Stimulated activated CD8-positive, alpha-beta memory T cell treated with anti-CD3 and anti-CD28 coated beads, Interleukin-12 subunit alpha, Interleukin-12 subunit beta, amount 100 ng/mL, for 4 hours (primary cell): ENCODE measurements around the gene CD247.

ENCODE experiments used
- DNase-seq: peaks from one replicate; pipeline ENCODE4 v3.0.0-alpha.2; 2020; ENCODE audit warnings: low read depth

The CD247 gene

GRCh38 chr1:167489571-167490340 is 28.6 kb downstream of the CD247 start:
- DNase-seq: peak; percentile 44

GRCh38 chr1:167488786-167489185 is 29.5 kb downstream of the CD247 start:
- DNase-seq: no peak

- DNase-seq: no peak
These were observed 30.7 kb downstream of the CD247 start for GRCh38 chr1:167487614-167488013.

- no peak for DNase-seq
These were observed 32.1 kb downstream of the CD247 start for GRCh38 chr1:167486090-167486824.

- no peak for DNase-seq
These were observed 33.4 kb downstream of the CD247 start for GRCh38 chr1:167484726-167485502.

GRCh38 chr1:167483790-167484189 is 34.5 kb downstream of the CD247 start:
- no peak for DNase-seq

GRCh38 chr1:167482184-167482583 is 36.1 kb downstream of the CD247 start:
- no peak for DNase-seq

GRCh38 chr1:167479331-167479979 is 38.9 kb downstream of the CD247 start:
- DNase-seq: no peak

GRCh38 chr1:167477986-167478385 is 40.3 kb downstream of the CD247 start:
- no peak for DNase-seq

- no peak for DNase-seq
These were observed 42.3 kb downstream of the CD247 start for GRCh38 chr1:167476061-167476460.

- no peak for DNase-seq
These were observed 44.1 kb downstream of the CD247 start for GRCh38 chr1:167474191-167474641.

GRCh38 chr1:167473761-167474160 is 44.6 kb downstream of the CD247 start:
- DNase-seq: no peak

GRCh38 chr1:167472752-167473521 is 45.4 kb downstream of the CD247 start:
- no peak for DNase-seq

GRCh38 chr1:167471568-167471967 is 46.8 kb downstream of the CD247 start:
- DNase-seq: no peak

- no peak for DNase-seq
These were observed 48.9 kb downstream of the CD247 start for GRCh38 chr1:167469280-167469965.

GRCh38 chr1:167467752-167468151 is 50.6 kb downstream of the CD247 start:
- DNase-seq: no peak

- DNase-seq: no peak
These were observed 51.1 kb downstream of the CD247 start for GRCh38 chr1:167467126-167467710.

- DNase-seq: no peak
These were observed 52.6 kb downstream of the CD247 start for GRCh38 chr1:167465743-167466142.

- DNase-seq: no peak
These were observed 53.3 kb downstream of the CD247 start for GRCh38 chr1:167465018-167465417.

- DNase-seq: no peak
These were observed 54.3 kb downstream of the CD247 start for GRCh38 chr1:167463875-167464575.
